ENCODE results near the gene RHOB.

Gene RHOB

DNA sequence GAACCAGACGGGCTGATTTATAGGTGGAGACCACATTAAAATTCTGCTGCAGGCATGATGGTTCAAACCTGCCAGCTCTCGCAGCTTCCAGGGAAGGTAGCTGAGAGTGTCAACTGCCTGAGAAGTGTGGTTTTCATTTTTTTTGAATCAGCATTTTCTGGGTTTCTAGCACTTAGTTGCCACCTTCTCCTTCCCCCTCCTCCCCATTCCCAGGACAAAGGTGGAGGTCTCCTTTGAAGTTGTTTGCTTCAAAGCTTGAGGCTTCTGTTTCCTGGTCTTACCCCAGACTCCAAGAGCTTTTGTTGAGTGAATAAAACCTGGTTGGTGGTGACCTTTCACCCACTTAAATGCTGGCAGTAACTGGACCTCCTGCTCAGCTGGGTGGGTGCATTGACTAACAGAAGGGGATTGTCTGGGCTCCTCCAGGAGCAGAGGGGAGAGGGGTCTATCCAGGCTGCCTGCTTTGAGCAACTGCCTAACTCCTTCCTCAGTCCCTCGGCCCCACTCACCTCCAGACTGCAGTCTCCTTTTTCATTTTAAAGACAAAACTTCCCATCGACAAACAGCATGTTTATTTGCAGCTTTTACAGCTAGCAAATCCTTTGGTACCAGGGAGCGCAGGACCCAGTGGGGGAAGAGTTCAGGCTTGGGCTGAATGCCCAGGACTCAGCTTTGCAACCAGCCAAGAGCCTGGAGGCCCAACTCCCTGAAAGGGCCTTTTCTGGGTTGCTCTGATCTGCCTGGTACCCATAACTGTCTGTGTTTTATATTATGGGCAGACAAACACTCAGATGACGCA lies 3.5 kb downstream of the RHOB start:
- TF ChIP-seq, protein P1, sequence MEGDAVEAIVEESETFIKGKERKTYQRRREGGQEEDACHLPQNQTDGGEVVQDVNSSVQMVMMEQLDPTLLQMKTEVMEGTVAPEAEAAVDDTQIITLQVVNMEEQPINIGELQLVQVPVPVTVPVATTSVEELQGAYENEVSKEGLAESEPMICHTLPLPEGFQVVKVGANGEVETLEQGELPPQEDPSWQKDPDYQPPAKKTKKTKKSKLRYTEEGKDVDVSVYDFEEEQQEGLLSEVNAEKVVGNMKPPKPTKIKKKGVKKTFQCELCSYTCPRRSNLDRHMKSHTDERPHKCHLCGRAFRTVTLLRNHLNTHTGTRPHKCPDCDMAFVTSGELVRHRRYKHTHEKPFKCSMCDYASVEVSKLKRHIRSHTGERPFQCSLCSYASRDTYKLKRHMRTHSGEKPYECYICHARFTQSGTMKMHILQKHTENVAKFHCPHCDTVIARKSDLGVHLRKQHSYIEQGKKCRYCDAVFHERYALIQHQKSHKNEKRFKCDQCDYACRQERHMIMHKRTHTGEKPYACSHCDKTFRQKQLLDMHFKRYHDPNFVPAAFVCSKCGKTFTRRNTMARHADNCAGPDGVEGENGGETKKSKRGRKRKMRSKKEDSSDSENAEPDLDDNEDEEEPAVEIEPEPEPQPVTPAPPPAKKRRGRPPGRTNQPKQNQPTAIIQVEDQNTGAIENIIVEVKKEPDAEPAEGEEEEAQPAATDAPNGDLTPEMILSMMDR (IDR thresholded peaks at IDR 0.05; ENCODE audit: low read depth, low read length) = no peak
- H3K4me3 ChIP-seq (ENCODE audit: low read depth, low read length) = 0 out of 2 replicates have a peak overlapping the region, but pooled peaks have one; percentile 14

DNA sequence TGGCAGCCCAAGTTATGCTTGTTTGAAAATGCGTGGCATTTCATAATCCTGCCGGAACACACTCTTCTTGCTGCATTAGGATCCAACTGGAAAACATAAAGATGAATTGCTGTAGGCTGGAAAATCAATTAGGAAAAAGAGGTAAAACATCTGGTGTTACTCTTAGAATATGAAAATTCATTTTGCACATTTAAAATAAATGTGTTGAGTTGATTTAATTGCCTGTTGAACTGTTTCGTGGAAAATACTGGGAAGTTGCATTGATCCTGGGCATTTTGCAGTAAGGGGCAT lies 4.1 kb downstream of the RHOB start:
- H3K4me3 ChIP-seq (ENCODE audit: low read depth, low read length) = no peak overlapping the region
- TF ChIP-seq, protein P1 (IDR thresholded peaks at IDR 0.05; ENCODE audit: low read depth, low read length) = no peak

DNA sequence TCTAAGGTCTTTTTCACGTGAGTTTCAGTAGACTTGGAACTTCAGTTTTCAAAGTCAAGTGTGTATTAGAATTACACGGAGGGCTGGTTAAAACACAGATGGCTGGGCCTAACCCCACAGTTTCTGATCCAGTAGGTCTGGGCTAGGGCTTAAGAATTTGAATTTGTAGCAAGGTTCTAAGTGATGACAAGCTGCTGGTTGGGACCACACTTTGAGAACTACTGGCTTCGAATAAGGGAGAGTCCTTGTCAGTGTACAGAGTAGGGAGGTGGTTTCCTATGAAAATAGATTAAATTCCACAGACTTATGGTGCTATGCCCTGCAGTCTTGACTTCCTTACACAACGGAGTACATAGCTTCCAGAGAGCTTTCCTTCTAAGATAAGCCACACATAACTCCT lies 4.5 kb downstream of the RHOB start:
- no peak overlapping the region for H3K4me3 ChIP-seq (ENCODE audit: low read depth, low read length)
- TF ChIP-seq, protein P1 (IDR thresholded peaks at IDR 0.05; ENCODE audit: low read depth, low read length) = no peak

DNA sequence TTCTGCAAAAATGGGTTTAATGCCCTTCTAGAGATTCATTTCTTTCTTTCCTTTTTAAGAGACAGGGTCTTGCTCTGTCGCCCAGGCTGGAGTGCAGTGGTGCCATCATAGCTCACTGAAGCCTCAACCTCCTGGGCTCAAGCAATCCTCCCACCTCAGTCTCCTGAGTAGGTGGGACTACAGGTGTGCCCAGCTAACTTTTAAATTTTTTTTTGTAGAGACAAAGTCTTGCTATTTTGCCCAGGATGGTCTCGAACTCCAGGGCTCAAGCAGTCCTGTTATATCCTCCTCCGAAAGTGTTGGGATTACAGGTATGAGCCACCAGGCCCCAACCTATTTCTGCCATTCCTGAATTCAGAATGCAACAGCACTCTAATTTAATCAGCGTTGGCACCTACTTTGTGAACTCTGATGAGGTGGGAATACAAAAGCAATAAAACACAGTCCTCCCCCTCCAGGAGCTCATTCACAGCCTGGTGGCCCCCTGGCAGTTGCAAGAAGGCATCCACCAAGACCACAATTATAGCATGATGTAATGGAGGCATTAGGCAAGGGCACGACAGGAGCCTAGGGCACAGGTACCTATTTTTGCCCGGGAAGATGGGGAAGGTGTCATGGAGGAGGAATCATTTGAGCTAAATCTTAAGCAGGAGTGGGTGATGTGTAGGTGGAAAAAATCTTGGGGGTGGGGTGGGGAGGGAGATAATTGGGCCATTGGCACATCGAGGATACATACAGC lies 5.1 kb downstream of the RHOB start:
- TF ChIP-seq, protein P1 (IDR thresholded peaks at IDR 0.05; ENCODE audit: low read depth, low read length) = no peak
- no peak overlapping the region for H3K4me3 ChIP-seq (ENCODE audit: low read depth, low read length)

DNA sequence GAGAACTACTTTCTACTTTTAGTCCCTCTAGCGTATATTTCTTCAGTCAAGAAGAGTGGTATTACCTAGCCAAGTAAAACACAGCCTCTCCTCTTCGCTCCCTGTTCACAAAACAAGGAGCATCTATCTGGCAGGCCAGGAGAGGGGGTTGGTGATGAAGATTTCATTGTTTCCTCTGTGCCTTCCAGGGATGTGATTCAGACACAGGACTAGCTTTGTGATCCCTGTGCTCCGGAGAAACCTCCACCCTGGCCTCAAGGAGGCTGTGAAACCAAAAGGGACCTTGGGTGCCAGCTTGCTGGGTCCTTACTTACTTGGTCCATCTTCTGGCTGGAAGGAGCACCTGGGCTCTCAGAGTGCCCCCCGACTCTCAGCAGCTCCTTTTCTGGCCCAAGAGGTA lies 5.7 kb downstream of the RHOB start:
- TF ChIP-seq, protein P1 (IDR thresholded peaks at IDR 0.05; ENCODE audit: low read depth, low read length) = no peak

DNA sequence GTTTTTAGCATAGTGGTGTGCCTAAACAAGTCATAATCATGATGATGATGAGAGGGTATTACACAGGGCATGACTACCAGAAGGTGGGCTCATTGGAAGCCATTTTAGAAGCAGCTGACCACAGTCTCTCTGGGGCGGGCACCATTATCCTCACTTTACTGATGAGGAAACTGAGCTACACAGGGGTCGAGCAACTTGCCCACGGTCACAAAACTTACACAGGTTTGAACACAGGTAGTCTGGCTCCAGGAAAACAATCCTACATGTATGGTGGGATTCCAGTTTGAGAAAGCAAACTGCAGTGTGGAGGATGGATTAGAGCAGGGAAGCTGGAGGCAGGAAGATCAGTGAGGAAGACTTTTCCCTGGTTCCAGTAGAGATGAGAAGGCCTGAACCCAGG lies 6.2 kb downstream of the RHOB start:
- no peak overlapping the region for H3K4me3 ChIP-seq (ENCODE audit: low read depth, low read length)
- TF ChIP-seq, protein P1 (IDR thresholded peaks at IDR 0.05; ENCODE audit: low read depth, low read length) = no peak

More for the DNA sequence above, 5.7 kb downstream of the RHOB start:
- no peak overlapping the region for H3K4me3 ChIP-seq (ENCODE audit: low read depth, low read length)
